ENCODE results near the gene ZFP37. TPM values are rescaled to one million over a fixed set of nuclear protein-coding genes. Genes with fewer than 3 reads are reported as not detected.

ZFP37 gene
- total RNA-seq, 1 experiment from 2014 or later = 3.4 TPM

Other genes with a start within 250 kb of the ZFP37 start
- not detected in 2 replicates for gene SLC46A2, start 165.8 kb downstream of the ZFP37 start, total RNA-seq (2014; rRNA removed; shearing (Covaris generic))
- not detected in 2 replicates for gene ZNF883, start 44.5 kb downstream of the ZFP37 start, total RNA-seq (2014; rRNA removed; shearing (Covaris generic))
- 10.2 and 10.5 TPM in 2 replicates for gene SLC31A2, start 94.3 kb upstream of the ZFP37 start, total RNA-seq (2014; rRNA removed; shearing (Covaris generic))
- 23.7 and 24.3 TPM in 2 replicates for gene FKBP15, start 164.6 kb upstream of the ZFP37 start, total RNA-seq (2014; rRNA removed; shearing (Covaris generic))
- gene SLC31A1, start 164.8 kb upstream of the ZFP37 start, total RNA-seq (2014; rRNA removed; shearing (Covaris generic)) = 15.3 and 16.2 TPM in 2 replicates
- gene CDC26, start 218.8 kb upstream of the ZFP37 start, total RNA-seq (2014; rRNA removed; shearing (Covaris generic)) = 49.2 and 63.4 TPM in 2 replicates
- 54.3 and 55.8 TPM in 2 replicates for gene PRPF4, start 218.9 kb upstream of the ZFP37 start, total RNA-seq (2014; rRNA removed; shearing (Covaris generic))
- not detected in 2 replicates for gene RNF183, start 246.7 kb upstream of the ZFP37 start, total RNA-seq (2014; rRNA removed; shearing (Covaris generic))